GM19240 (cell line): ENCODE data around the gene PRUNE1.
A peak's percentile ranks its signal among the peaks of the same experiment; 100 is the strongest.

Experiments
- DNase-seq: peaks from one replicate; pipeline ENCODE4 v3.0.0; 2011; ENCODE audit warnings: low spot score; ENCODE audit not compliant: insufficient read length

The PRUNE1 gene

DNA sequence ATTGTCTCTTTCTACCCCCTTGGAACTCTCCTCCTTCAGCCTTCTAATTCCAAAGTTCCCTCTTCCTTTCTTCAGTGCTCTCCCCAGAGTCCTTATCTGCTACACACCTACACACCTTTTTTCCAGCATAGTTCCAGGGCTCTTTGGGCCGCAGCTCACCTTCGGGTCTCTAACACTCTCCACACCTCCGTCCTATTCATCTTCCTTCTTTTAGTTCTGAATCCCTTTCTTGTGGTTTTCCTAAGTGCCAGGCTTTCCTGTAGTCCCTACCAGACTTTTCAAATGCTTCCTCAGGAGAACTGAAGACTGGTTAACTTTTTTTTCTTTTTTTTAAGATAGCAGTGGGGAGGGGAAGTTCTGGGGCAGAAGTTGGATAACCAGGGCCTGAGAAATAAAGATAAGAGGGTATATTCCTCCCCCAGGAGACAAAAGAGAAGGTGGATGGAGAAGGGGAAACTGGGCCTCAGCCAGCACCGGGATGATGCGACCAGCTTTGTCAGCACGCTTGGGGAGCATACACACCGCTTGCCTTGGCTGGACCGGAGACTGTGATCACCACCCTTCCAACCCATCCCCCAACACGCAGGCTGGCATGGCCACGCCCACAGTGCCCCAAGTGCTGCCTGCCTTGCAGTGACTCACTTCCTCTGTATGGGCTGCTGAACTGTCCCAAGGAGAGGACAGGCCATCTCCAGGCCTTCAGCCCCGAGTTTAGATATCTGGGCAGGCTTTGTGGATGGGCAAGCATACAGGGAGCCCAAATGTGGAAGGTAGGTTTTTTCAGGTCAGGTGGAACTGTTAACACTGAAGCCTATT is 31.2 kb upstream of the PRUNE1 start:
- DNase-seq: no peak

DNA sequence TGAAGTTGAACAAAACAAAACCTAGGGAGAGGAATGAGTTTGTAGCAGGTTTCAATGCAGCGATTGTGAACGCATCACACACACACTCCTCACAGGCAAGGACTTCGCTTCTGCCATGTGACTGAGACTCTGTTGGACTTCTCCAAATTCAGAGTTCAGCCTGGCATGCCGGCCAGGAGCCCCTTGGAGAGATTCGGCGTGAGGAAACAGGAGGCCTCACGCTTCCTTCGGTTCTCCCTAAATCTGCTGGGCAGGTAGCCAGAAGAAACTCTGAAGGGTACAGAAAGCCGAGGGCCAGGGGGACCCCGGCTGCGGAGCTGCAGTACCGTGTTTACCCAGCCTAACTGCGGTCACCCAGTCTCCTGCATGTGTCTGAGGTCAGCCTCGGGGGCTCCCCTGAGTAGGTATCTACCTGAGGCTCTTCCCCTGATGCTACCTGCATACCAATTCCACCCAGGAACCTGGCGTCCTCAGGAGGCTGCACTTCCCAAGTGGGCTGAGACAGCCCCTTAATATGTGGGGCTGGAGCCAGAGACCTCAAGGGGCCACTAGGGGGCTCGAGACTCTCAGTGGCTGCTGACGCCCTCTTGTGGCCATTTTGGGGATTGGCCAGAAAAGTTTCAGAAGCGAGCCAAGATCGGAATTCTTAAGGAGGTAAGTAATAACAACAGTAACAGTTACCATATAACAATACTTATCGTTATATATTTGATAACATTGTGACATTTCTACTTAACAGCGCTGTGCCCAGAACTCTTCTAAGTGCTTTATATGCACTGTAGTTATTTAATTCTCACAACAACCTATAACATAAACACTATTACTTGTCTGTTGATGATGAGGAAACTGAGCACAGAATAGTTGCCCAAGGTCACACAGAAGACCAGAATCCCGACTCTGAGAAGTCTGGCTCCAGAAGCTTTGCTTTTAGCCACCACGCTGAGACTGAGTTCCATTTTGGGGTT is 28.9 kb upstream of the PRUNE1 start:
- DNase-seq: peak; percentile 90

DNA sequence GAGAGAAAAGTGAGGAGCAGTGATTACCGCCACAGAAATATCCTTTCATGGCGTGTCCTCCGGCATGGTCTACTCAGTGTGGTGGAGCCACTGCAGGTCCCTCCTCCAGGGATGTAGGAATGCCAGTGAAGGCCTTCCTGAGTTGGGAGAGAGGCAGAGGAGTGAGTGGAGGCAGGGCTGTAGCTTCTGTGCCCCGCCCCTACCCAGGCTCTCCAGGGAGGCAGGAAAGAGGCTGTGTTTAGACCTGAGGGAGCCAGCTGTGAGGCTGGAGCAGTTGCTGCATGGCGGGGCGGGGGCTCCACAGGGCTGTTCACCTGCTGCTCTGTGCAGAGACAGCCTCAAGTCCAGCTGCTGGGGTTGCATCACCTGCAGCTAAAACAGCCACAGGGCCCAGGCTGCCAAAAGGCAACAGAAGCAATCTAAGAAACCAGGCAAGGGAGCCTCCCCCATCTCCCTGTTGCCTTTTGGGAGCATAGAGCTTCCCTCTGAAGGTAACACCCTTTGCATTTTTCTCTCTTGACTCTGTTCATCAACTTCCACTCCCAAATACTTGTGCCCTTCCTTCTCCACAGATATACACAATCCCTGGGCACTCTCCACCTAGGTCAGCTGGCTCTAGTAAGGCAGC is 27.0 kb upstream of the PRUNE1 start:
- no peak for DNase-seq

DNA sequence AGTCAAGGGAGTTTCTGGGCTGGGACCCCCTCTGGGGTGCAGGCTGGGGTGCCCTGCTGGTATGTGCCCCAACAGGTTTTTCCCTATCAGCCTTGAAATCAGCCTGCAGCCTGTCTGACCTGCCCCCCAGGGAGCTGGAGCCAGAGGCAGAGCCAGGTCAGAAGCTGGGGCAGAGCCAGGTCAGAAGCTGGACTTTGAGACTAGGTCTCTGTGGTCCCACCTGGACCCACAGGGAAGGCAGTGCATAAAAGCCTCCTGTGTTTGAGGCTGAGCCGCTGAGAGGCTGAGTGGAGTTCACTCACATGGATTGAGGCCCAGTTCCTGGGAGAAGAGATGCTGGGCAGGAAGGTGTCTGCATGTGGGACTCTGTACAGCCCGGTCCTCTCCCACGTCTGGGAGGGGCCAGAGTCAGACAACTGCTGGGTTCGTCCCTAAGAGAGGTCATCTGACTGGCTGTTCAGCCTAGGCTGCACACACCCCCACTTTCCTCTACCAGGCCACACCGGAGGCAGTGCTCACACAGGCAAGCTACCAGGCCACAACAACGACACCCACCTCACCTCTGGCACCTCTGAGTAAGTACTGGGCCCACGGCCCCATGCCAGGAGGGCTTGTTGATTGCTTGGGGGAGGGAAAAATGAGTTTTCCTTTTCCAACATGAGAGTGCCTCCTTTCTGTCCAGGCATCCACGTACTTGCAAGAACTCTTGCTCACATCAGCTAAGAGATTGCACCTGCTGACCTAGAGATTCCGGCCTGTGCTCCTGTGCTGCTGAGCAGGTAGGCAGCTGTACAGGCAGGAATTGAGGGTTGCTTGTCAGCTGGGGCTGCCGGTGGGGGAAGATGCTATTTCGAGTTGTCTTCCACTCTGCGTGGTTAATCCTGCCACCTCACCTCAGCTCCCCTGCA is 26.2 kb upstream of the PRUNE1 start, which contains the start of gene ANXA9:
TSS of gene ANXA9 (plus strand) at position 488 of the 908 bp plus-strand sequence. CDS start 814 bp downstream, outside the sequence.
- DNase-seq: no peak

GRCh38 chr1:150985179-150985825 is 22.9 kb upstream of the PRUNE1 start:
- DNase-seq: no peak

DNA sequence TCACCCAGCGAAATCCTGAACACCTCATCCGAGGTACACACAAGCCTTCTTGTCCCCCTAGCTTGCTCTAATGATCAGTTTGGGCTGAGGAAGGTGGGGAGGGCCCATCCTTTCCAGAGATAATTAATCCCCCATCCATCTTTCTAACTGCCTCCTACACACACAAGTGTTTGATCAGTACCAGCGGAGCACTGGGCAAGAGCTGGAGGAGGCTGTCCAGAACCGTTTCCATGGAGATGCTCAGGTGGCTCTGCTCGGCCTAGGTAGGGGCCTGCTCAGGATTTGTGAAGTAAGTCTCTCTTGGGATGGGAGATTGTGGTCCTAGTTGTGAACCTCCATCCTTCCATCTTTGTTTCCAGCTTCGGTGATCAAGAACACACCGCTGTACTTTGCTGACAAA is 20.3 kb upstream of the PRUNE1 start:
- DNase-seq: no peak

DNA sequence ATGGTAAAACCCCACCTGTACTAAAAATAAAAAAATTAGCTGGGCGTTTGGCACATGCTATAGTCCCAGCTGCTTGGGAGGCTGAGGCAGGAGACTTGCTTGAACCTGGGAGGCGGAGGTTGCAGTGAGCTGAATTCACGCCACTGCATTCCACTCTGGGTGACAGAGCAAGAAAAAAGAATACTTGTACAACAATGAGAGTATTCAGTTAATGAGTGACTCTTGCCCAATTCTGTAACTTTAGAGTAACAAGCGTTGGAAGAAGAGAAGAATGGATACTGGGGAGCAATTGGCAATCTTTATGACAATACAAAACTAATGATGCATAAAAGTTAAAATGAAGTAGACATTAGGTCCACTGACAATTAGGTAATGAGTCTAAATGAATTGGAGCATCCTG is 15.6 kb upstream of the PRUNE1 start:
- DNase-seq: no peak

GRCh38 chr1:150994248-150994647 is 14.0 kb upstream of the PRUNE1 start:
- no peak for DNase-seq

GRCh38 chr1:150995460-150995859 is 12.8 kb upstream of the PRUNE1 start:
- no peak for DNase-seq

GRCh38 chr1:150995896-150996295 is 12.4 kb upstream of the PRUNE1 start:
- no peak for DNase-seq

DNA sequence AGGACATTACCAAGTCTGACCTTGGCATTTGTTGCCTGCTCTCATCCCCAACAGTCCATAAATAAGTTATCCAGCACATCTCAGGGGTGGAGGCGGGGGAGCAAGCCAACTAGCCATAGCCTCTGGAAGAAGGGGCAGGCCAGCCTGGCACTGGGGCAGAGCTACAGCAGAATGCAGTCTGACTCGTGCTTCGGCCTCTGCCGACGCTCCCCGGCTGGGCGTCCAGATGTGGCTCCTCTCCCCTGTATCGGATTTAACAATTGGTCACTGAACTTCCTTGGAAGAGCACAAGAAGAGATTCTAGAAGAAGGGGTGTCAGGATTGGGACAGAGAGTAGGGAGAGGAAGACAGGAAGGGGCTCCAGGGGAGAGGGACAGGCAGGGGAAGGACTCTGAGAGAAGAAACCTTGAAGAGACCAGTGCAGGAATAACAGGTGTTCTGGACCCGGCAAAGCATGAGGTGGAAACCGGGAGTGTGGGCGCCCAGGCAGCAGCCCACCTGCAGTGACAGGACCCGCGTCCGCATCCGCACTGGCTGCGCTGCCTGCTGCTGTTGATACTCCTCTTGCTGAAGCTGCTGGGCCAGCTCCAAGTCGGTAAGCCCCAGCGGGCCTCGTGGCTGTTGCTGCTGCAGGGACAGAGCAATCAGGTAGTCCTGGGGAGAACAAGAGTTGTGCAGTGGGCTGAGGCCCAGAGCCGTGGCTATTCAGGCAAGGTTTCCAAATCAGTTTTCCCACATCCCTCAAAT is 10.9 kb upstream of the PRUNE1 start:
- DNase-seq: no peak

DNA sequence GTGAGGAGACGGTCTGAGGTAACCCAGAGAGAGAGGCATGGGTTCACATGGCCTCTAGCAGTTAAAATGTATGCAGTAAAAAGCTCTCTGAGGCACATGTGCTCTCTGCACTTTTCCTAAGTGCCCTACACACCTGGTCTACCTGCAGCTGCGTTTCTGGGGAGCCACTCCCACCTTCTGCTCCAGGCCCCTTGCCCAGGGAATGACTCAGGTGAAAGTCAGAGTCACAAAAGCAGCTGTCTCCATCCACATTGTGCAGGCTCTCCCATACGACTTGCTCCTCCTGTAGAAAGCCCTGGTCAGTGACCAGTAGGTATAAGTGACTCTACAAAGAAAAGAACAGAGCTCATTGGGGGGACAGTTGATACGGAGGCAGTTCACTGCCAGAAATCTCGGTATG is 10.3 kb upstream of the PRUNE1 start:
- DNase-seq: no peak

- DNase-seq: no peak
These were observed 9.1 kb upstream of the PRUNE1 start for GRCh38 chr1:150999051-150999674.

GRCh38 chr1:150999926-151000325 is 8.3 kb upstream of the PRUNE1 start:
- no peak for DNase-seq

- no peak for DNase-seq
These were observed 7.8 kb upstream of the PRUNE1 start for GRCh38 chr1:151000408-151000807.

DNA sequence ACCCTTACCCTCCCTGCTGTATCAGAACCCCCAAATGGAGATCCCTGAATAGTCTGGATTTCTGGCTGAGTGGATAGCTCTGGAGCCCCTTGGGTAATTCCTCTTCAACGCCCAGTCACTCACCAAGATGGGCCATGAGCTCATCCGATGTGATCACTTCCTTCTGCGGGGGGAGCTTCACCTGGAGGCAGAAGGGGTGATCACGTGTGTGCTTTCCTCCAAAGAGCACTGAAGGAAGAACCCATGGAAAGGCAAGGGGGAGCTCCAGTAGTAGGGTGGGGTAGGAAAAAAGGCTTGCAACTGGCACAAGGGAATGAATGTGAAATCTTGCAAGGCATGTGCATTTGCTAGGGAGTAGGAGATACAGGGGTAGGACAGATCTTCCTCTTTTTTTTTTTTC is 6.6 kb upstream of the PRUNE1 start:
- no peak for DNase-seq

GRCh38 chr1:151002051-151002450 is 6.2 kb upstream of the PRUNE1 start:
- no peak for DNase-seq

DNA sequence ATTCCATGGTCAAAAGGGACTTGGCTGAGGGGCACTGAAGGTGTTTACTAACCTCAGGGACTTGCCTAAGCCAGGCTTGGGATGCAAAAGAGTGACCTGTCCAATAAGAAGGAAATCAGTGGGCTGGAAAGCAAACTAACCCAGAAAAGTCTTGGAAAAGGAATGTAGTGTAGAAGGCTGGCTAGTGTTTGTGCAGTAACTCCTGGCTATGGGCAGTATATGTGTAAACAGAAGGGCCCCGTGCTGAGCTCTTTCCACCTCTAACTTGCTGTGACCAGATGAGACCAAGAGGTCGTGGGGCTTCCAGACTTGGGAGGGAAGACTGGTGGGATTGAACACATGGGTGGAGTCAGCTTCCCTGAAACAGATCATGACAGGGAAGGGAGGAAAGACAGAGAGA is 5.6 kb upstream of the PRUNE1 start:
- DNase-seq: no peak

DNA sequence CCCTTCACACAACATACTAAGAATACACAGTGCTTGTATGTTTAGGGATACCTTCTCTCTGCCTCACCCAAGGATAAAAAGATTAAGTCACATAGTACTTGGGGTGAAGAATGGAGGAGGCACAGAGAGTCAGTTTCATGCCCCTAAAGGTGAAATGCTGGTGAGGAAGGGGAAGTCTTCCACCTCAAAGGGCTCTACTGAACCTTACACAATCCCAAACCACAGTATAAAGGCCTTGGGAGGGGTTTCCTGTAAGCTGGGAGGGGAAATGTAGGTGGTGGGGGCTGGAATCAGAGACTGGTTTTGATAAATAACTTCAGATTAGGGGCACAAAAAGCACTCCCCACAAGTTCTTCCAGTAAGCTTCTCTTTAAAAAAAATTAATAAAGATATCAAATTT is 5.1 kb upstream of the PRUNE1 start:
- DNase-seq: no peak
